Endothelial cell of umbilical vein (primary cell): ENCODE results near the gene SCAMP5.

ENCODE experiments used
- FOS ChIP-seq: IDR thresholded peaks from 2 replicates; pipeline ENCODE4 v1.6.1; 2011; ENCODE audit warnings: mild to moderate bottlenecking, low read length, moderate library complexity, borderline replicate concordance; ENCODE audit not compliant: insufficient read depth
- JUN ChIP-seq: IDR thresholded peaks from 2 replicates; pipeline ENCODE4 v1.6.1; 2011; ENCODE audit warnings: borderline replicate concordance, low read depth; ENCODE audit not compliant: insufficient read length, insufficient read depth
- POLR2A ChIP-seq: IDR thresholded peaks from 2 replicates; pipeline ENCODE4 v1.6.1; 2012; ENCODE audit warnings: low read depth, mild to moderate bottlenecking, control low read depth, low read length
- POLR2AphosphoS5 ChIP-seq: IDR thresholded peaks from 2 replicates; pipeline ENCODE4 v1.6.1; 2012; ENCODE audit warnings: low read depth, mild to moderate bottlenecking, control low read depth, low read length, moderate library complexity; ENCODE audit not compliant: insufficient read depth
- TF ChIP-seq, protein P1 (sequence below): IDR thresholded peaks from 2 replicates; pipeline ENCODE4 v1.6.1; 2011; ENCODE audit not compliant: insufficient read depth, insufficient read length
- TF ChIP-seq, protein P2 (sequence below), 2 donors: IDR thresholded peaks; 1 replicate in 1 of 2; 2 replicates in 1 of 2; pipeline ENCODE4 v1.5.1; 2011; ENCODE audit warnings: low read length in 2 of 2, mild to moderate bottlenecking in 2 of 2, moderate library complexity in 2 of 2, control low read depth in 1 of 2, inconsistent platforms in 1 of 2, low read depth in 1 of 2; ENCODE audit not compliant: insufficient read depth in 1 of 2; ENCODE audit errors: extremely low read depth in 1 of 2

DNA sequence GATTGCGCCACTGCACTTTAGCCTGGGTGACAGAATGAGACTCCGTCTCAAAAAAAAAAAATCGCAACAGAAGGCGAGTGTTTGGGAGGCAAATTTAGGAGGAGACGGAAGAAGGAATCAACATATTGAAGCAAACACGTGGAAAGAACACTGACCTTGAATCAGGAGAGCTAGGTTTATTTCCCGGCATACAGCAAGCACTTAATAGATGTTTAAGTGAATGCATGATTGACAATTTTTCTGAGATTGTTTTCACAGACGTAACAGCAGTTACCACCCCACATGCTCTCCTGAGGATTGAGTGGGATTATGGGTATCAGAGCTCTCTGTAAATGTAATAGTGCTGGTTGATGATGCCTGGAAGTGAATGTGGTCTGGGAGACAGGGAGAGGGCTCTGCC is 33.1 kb upstream of the SCAMP5 start:
- TF ChIP-seq, protein P1, sequence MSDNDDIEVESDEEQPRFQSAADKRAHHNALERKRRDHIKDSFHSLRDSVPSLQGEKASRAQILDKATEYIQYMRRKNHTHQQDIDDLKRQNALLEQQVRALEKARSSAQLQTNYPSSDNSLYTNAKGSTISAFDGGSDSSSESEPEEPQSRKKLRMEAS, result no peak
- TF ChIP-seq, protein P2, sequence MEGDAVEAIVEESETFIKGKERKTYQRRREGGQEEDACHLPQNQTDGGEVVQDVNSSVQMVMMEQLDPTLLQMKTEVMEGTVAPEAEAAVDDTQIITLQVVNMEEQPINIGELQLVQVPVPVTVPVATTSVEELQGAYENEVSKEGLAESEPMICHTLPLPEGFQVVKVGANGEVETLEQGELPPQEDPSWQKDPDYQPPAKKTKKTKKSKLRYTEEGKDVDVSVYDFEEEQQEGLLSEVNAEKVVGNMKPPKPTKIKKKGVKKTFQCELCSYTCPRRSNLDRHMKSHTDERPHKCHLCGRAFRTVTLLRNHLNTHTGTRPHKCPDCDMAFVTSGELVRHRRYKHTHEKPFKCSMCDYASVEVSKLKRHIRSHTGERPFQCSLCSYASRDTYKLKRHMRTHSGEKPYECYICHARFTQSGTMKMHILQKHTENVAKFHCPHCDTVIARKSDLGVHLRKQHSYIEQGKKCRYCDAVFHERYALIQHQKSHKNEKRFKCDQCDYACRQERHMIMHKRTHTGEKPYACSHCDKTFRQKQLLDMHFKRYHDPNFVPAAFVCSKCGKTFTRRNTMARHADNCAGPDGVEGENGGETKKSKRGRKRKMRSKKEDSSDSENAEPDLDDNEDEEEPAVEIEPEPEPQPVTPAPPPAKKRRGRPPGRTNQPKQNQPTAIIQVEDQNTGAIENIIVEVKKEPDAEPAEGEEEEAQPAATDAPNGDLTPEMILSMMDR (IDR thresholded peaks at IDR 0.05; ENCODE audit: extremely low read depth in 1 of 2, insufficient read depth in 1 of 2, low read depth in 1 of 2, low read length in 2 of 2), result no peak
- no peak for TF ChIP-seq JUN
- no peak for TF ChIP-seq FOS
- TF ChIP-seq POLR2AphosphoS5, result no peak
- no peak for TF ChIP-seq POLR2A
